Thyroid gland (tissue), 4 donors: Measurements from ENCODE around the gene TC2N. TPM values are rescaled to one million over a fixed set of nuclear protein-coding genes. Genes with fewer than 3 reads are reported as not detected.

Experiments used
- DNase-seq, 2 donors: peaks; one replicate each; pipeline ENCODE4 v3.0.0-alpha.2; 2019
- H3K27ac ChIP-seq, 3 donors: fragments of 200-600 bp; sonication (generic); 1 replicate in 2 of 3; 2 replicates in 1 of 3; pipeline ENCODE4 v1.5.1; 2016 to 2019; ENCODE audit warnings: mild to moderate bottlenecking in 1 of 3, moderate library complexity in 1 of 3
- H3K27me3 ChIP-seq: fragments of 200-600 bp; sonication (generic); one replicate; pipeline ENCODE4 v1.5.1; 2019
- H3K36me3 ChIP-seq, 2 donors: fragments of 200-600 bp; sonication (generic); one replicate each; pipeline ENCODE4 v1.5.1; 2016 to 2019
- H3K4me1 ChIP-seq, 2 donors: fragments of 200-600 bp; sonication (generic); one replicate each; pipeline ENCODE4 v1.5.1; 2017 to 2019
- H3K4me3 ChIP-seq, 3 donors: fragments of 200-600 bp; sonication (generic); replicated peaks in 1 of 3; 1 replicate in 2 of 3; 2 replicates in 1 of 3; pipeline ENCODE4 v1.5.1; 2016; ENCODE audit warnings: mild to moderate bottlenecking in 1 of 3
- H3K9me3 ChIP-seq: fragments of 200-600 bp; sonication (generic); one replicate; pipeline ENCODE4 v1.5.1; 2017
- POLR2A ChIP-seq, 2 donors: fragments of 450-650 bp; IDR thresholded peaks; one replicate each; pipeline ENCODE4 v1.6.1; 2017; ENCODE audit warnings: antibody characterized with exemption in 2 of 2, mild to moderate bottlenecking in 2 of 2, moderate library complexity in 1 of 2
- WGBS, 2 donors: methylation state at CpG; one replicate each; pipeline ENCODE4 v1.1.5; 2017; 5-methylcytosine and 5-hydroxymethylcytosine counted together
- intact Hi-C: fragments of 100-400 bp; cut with DNase I; formaldehyde crosslinking; loops from one replicate; pipeline ENCODE4 v1.15.1; 2023
- total RNA-seq, 4 donors: library from RNA; depleted of rRNA; stranded (reverse); fragments of >200 nt; gene quantifications; one replicate each; pipeline ENCODE4 v1.2.3, GENCODE V29; 2016
- TF ChIP-seq, protein P1 (sequence below), 6 experiments: fragments of 200-600 bp in 3 of 6; fragments of 450-650 bp in 3 of 6; sonication (generic) in 3 of 6; IDR thresholded peaks; one replicate each; pipeline ENCODE4 v1.5.1; 2016 to 2019; ENCODE audit warnings: antibody characterized with exemption in 6 of 6, mild to moderate bottlenecking in 2 of 6, inconsistent platforms in 1 of 6, moderate library complexity in 1 of 6

Gene TC2N
- total RNA-seq, 4 donors from 2014 or later, result 57.5 to 102 (median 78.0) TPM

DNA sequence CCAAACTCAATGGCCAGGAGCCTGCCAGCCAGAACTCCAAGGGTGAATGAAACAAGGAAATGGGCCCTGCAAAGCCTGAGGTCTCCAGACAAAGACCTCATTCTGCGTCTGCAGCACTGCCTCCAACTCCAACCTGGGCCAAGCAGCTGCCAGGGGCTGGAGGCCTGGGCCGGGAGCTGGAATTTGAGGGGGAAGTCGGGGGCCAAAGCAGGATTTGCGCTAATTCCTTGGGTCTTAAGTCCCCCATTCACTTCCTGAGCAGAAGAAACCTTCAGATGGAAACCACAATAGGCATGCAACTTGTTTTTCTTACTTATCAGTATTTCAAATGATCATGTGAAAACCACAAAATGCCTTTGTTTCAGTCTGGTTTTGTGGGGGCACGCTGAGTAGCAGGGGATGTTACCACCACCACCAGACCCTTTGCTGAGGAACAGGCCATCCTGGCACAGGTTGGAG lies 23.0 kb upstream of the TC2N start:
- 70 to 75% methylated on average over 5 of the region's 5 CpGs for WGBS, 2 donors
- intact Hi-C loops, result no loop called here

GRCh38 chr14:91889477-91890211 lies 22.3 kb upstream of the TC2N start:
- Histone ChIP-seq H3K27me3 (no peaks in the 10 kb centered on the region), H3K4me1 (peaks cover 13 to 29% of the 10 kb centered on the region in 2 donors), H3K36me3 (no peaks in the 10 kb centered on the region), H3K4me3 (no peak overlapping the region), H3K27ac (peak overlapping the region; percentile 28 to 82 (median 57)), H3K9me3 (no peaks in the 10 kb centered on the region)
- intact Hi-C loops, result no loop called here
- DNase-seq, result peak; percentile 76 to 84
- TF ChIP-seq, protein P1, sequence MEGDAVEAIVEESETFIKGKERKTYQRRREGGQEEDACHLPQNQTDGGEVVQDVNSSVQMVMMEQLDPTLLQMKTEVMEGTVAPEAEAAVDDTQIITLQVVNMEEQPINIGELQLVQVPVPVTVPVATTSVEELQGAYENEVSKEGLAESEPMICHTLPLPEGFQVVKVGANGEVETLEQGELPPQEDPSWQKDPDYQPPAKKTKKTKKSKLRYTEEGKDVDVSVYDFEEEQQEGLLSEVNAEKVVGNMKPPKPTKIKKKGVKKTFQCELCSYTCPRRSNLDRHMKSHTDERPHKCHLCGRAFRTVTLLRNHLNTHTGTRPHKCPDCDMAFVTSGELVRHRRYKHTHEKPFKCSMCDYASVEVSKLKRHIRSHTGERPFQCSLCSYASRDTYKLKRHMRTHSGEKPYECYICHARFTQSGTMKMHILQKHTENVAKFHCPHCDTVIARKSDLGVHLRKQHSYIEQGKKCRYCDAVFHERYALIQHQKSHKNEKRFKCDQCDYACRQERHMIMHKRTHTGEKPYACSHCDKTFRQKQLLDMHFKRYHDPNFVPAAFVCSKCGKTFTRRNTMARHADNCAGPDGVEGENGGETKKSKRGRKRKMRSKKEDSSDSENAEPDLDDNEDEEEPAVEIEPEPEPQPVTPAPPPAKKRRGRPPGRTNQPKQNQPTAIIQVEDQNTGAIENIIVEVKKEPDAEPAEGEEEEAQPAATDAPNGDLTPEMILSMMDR (IDR thresholded peaks at IDR 0.05), result no peak
- no peak for TF ChIP-seq POLR2A (IDR thresholded peaks at IDR 0.05)
- 33 to 35% methylated on average over 10 to 13 of the region's 13 CpGs for WGBS, 2 donors

More for the DNA sequence above, 23.0 kb upstream of the TC2N start:
- no peak for DNase-seq
- Histone ChIP-seq H3K27ac (peak overlapping the region; percentile 20 to 82 (median 57)), H3K4me1 (peaks cover 13 to 23% of the 10 kb centered on the region in 2 donors), H3K9me3 (no peaks in the 10 kb centered on the region), H3K36me3 (no peaks in the 10 kb centered on the region), H3K27me3 (no peaks in the 10 kb centered on the region), H3K4me3 (no peak overlapping the region)
- TF ChIP-seq, protein P1 (IDR thresholded peaks at IDR 0.05), result no peak

DNA sequence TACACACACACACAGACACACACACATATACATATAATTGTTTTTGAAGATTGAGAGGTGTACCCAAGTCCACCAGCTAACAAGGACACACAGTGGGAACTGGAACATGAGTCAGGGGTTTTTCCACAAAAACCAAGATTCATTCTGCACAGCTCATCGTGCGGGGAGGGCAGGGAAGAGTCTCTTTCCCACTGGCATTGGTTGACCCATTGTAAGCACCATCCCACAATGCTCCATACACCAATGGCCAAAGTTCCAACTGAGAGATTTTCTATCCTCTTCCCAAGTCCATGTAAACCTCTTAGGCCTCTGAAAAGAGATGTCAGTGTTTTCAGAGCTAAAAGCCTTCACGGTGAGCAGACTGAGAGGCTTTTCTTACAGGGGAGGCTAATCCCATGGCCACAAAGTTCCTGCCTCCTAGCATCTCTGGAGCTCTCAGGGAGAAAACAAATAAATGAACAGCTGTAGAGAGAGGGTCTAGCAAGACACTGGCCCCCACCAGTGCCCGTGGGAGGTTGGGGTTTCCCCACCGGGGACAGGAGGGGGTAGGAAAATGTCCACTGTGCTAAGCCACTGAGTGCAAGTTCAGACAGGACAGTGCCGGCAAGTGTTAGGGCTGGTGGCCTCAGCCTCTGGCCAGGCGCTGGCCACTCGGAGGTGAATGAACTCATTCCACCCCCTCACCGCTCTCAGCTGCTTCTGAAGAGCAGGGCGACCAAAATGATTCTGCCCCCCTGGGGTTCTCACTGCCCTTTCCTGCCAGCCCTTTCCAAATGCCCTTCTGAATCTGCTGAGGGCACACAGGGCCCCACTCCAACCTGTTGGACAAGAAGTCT lies 21.5 kb upstream of the TC2N start:
- Histone ChIP-seq H3K27me3 (no peaks in the 10 kb centered on the region), H3K9me3 (no peaks in the 10 kb centered on the region), H3K27ac (peak overlapping the region; percentile 52 to 82 (median 57)), H3K36me3 (no peaks in the 10 kb centered on the region), H3K4me3 (no peak overlapping the region), H3K4me1 (peaks cover 13 to 29% of the 10 kb centered on the region in 2 donors)
- TF ChIP-seq, protein P1 (IDR thresholded peaks at IDR 0.05), result no peak
- no peak for TF ChIP-seq POLR2A (IDR thresholded peaks at IDR 0.05)
- DNase-seq, result no peak
- 67 to 72% methylated on average over 8 to 10 of the region's 10 CpGs for WGBS, 2 donors
- intact Hi-C loops, result no loop called here

- peaks cover 13 to 29% of the 10 kb centered on the region in 2 donors for H3K4me1 ChIP-seq
- H3K27ac ChIP-seq, result peak overlapping the region in 1 of 3 donors; percentile 44
- H3K4me3 ChIP-seq, result no peak overlapping the region
- DNase-seq, result no peak
- WGBS, 2 donors, result 85 to 94% methylated on average over 8 of the region's 8 CpGs
- H3K9me3 ChIP-seq, result no peaks in the 10 kb centered on the region
- TF ChIP-seq, protein P1 (IDR thresholded peaks at IDR 0.05), result no peak
- intact Hi-C loops, result no loop called here
- no peaks in the 10 kb centered on the region for H3K36me3 ChIP-seq
- H3K27me3 ChIP-seq, result no peaks in the 10 kb centered on the region
These were observed 19.6 kb upstream of the TC2N start for GRCh38 chr14:91886961-91887360.
